Fibroblast of lung (primary cell): ENCODE data around the gene THSD7B. TPM values are rescaled to one million over a fixed set of nuclear protein-coding genes. Genes with fewer than 3 reads are reported as not detected.

Experiments
- DNase-seq, 2 donors: peaks; one replicate each; pipeline versions ENCODE4 v3.0.0 to v3.0.0-alpha.2; 2010; ENCODE audit warnings: low read depth in 2 of 2
- H2AFZ ChIP-seq: 2 replicates; pipeline ENCODE4 v1.5.1; 2012; ENCODE audit warnings: low read length, control low read depth, inconsistent platforms
- H3K27ac ChIP-seq: 2 replicates; pipeline ENCODE4 v1.5.1; 2011; ENCODE audit warnings: low read length, control low read depth; ENCODE audit not compliant: insufficient read depth
- H3K27me3 ChIP-seq: 2 replicates; pipeline ENCODE4 v1.5.1; 2011; ENCODE audit warnings: mild to moderate bottlenecking, low read length; ENCODE audit not compliant: control insufficient read depth, insufficient read depth
- H3K36me3 ChIP-seq: 2 replicates; pipeline ENCODE4 v1.5.1; 2011; ENCODE audit warnings: low read length; ENCODE audit not compliant: control insufficient read depth, insufficient read depth
- H3K4me1 ChIP-seq: 2 replicates; pipeline ENCODE4 v1.5.1; 2011; ENCODE audit warnings: low read length; ENCODE audit not compliant: control insufficient read depth, insufficient read depth; ENCODE audit errors: extremely low read depth
- H3K4me2 ChIP-seq: 2 replicates; pipeline ENCODE4 v1.5.1; 2011; ENCODE audit warnings: low read length, control low read depth; ENCODE audit not compliant: insufficient read depth; ENCODE audit errors: extremely low read depth
- H3K4me3 ChIP-seq, 4 experiments: fragments of 200-600 bp in 1 of 4; sonication (generic) in 1 of 4; replicated peaks in 1 of 4; 2 replicates each; pipeline ENCODE4 v1.5.1; 2011 to 2016; ENCODE audit warnings: low read length in 4 of 4, low read depth in 3 of 4, mild to moderate bottlenecking in 3 of 4, control low read depth in 2 of 4, inconsistent platforms in 1 of 4, mixed read lengths in 1 of 4; ENCODE audit not compliant: insufficient read depth in 1 of 4; ENCODE audit errors: control extremely low read depth in 1 of 4
- H3K79me2 ChIP-seq: 2 replicates; pipeline ENCODE4 v1.5.1; 2012; ENCODE audit warnings: mild to moderate bottlenecking, low read length, inconsistent platforms; ENCODE audit not compliant: control insufficient read depth, insufficient read depth
- H3K9ac ChIP-seq: 2 replicates; pipeline ENCODE4 v1.5.1; 2011; ENCODE audit warnings: mild to moderate bottlenecking, low read length, control low read depth; ENCODE audit not compliant: insufficient read depth
- H3K9me3 ChIP-seq: 2 replicates; pipeline ENCODE4 v1.5.1; 2012; ENCODE audit warnings: low read depth, low read length; ENCODE audit not compliant: control insufficient read depth, insufficient read depth
- H4K20me1 ChIP-seq: 2 replicates; pipeline ENCODE4 v1.5.1; 2011; ENCODE audit warnings: low read length; ENCODE audit not compliant: control insufficient read depth, insufficient read depth; ENCODE audit errors: extremely low read depth
- EZH2 ChIP-seq: IDR thresholded peaks from 2 replicates; pipeline ENCODE4 v1.5.1; 2012; ENCODE audit warnings: low read length, control low read depth, mild to moderate bottlenecking; ENCODE audit errors: missing control alignments
- polyA plus RNA-seq, 2 donors: library from polyadenylated mRNA; depleted of rRNA in 1 of 2; stranded (reverse) in 1 of 2; unstranded in 1 of 2; fragments of >200 nt; gene quantifications; 2 replicates each; pipeline ENCODE4 v1.2.1, GENCODE V29; 2011 to 2012; ENCODE audit warnings: missing spikeins in 1 of 2
- total RNA-seq: library from RNA; depleted of rRNA; stranded (reverse); fragments of >200 nt; gene quantifications from 2 replicates; pipeline ENCODE4 v1.2.1, GENCODE V29; 2014
- TF ChIP-seq, protein P1 (sequence below), 2 donors: IDR thresholded peaks in 1 of 2; conservative IDR thresholded peaks in 1 of 2; 1 replicate in 1 of 2; 2 replicates in 1 of 2; pipeline ENCODE4 v1.5.1; 2011 to 2012; ENCODE audit warnings: low read length in 2 of 2, control low read depth in 1 of 2, inconsistent platforms in 1 of 2, low read depth in 1 of 2, mild to moderate bottlenecking in 1 of 2

THSD7B gene
- total and polyA plus RNA-seq, 2 donors (not counting 1 experiment from before 2014, with no cell fraction given), result under 0.01 TPM; not detected in 1

DNA sequence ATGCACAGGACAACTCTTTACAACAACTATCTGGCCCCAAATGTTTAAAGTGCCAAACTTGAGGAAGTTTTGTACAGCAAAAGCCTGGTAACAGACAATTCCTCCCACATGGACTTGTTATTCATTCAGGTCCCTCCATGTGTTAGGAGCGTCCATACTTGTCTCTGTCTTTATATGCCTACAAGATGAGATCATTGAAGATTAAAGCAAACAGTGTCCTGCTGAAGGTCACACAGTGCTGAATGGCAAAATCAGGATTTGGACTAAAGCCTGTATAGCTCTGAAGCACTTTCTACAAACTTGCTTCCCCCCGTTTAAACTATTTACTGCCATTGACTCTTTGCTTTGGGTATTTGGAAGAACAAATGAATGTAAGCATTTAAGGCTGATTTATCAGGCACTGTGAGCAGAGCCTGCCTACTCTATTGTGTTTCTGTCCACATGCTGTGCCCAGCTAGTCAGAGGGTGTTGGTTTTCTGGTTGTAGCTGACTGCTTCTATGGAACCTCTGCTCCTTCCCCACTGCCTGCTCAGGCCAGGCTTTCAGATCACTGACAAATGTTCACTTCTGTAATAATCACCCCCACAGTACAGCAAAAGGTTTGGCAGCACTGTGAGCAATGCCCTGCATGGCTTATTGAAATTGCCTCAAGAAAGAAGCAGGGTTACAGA lies 274.3 kb downstream of the THSD7B start:
- no peaks in the 10 kb centered on the region for H4K20me1 ChIP-seq
- no peaks in the 10 kb centered on the region for H3K9me3 ChIP-seq
- no peak overlapping the region for H2AFZ ChIP-seq
- H3K79me2 ChIP-seq, result no peaks in the 10 kb centered on the region
- no peak overlapping the region for H3K27ac ChIP-seq
- no peak overlapping the region for H3K4me2 ChIP-seq
- H3K4me3 ChIP-seq, result no peak overlapping the region
- DNase-seq, result no peak
- H3K36me3 ChIP-seq, result no peaks in the 10 kb centered on the region
- TF ChIP-seq, protein P1, sequence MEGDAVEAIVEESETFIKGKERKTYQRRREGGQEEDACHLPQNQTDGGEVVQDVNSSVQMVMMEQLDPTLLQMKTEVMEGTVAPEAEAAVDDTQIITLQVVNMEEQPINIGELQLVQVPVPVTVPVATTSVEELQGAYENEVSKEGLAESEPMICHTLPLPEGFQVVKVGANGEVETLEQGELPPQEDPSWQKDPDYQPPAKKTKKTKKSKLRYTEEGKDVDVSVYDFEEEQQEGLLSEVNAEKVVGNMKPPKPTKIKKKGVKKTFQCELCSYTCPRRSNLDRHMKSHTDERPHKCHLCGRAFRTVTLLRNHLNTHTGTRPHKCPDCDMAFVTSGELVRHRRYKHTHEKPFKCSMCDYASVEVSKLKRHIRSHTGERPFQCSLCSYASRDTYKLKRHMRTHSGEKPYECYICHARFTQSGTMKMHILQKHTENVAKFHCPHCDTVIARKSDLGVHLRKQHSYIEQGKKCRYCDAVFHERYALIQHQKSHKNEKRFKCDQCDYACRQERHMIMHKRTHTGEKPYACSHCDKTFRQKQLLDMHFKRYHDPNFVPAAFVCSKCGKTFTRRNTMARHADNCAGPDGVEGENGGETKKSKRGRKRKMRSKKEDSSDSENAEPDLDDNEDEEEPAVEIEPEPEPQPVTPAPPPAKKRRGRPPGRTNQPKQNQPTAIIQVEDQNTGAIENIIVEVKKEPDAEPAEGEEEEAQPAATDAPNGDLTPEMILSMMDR (conservative IDR thresholded peaks at IDR 0.05 in 1 of 2, IDR thresholded peaks at IDR 0.05 in 1 of 2; ENCODE audit: low read depth in 1 of 2, low read length in 2 of 2), result no peak
- TF ChIP-seq EZH2, result no peak
- H3K9ac ChIP-seq, result no peak overlapping the region
- H3K27me3 ChIP-seq, result no peaks in the 10 kb centered on the region
- H3K4me1 ChIP-seq, result no peaks in the 10 kb centered on the region

DNA sequence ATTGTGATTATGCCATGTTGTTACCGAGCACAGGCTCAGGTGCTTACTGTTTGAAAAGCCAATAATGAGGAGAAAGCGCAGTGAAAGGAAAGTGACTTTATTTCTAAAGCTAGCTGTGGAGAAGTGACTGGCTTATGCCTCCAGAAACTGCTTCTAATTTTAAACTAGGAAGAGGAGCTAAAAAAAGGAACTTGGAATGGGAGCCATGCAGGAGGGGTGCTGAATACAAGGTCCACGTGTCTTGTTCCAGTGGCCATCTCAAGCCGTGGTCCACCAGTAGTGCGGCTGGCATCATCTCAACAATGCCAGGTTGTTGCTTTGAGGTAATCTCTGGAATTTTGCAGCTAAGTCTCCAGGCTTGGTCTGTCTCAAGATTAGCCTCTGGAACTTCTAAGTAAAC lies 282.0 kb downstream of the THSD7B start:
- Histone ChIP-seq H3K9ac (no peak overlapping the region), H4K20me1 (no peaks in the 10 kb centered on the region), H2AFZ (no peak overlapping the region), H3K4me2 (no peak overlapping the region), H3K4me3 (no peak overlapping the region), H3K27ac (no peak overlapping the region), H3K79me2 (no peaks in the 10 kb centered on the region), H3K4me1 (no peaks in the 10 kb centered on the region), H3K9me3 (no peaks in the 10 kb centered on the region), H3K36me3 (no peaks in the 10 kb centered on the region), H3K27me3 (no peaks in the 10 kb centered on the region)
- TF ChIP-seq EZH2, result no peak
- TF ChIP-seq, protein P1 (conservative IDR thresholded peaks at IDR 0.05 in 1 of 2, IDR thresholded peaks at IDR 0.05 in 1 of 2; ENCODE audit: low read depth in 1 of 2, low read length in 2 of 2), result no peak
- DNase-seq, result no peak

DNA sequence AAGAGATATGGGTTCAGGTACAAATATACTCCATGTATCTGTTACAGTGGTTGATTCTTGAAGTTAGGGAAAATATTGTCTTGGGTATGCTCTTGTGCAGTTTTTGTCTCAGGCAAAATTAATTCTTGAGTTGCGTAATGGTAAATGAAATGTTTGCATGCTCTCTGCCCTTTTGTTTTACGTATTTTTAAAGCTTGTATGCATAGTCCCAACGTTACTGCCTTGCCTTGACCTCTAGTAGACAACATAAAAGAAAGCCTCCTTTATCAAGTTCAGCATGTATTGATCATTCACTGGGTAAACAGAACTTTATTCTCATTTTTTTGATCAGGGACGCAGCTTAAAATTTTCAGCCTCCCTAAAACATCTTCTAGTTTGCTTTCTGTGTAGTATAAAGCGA lies 283.1 kb downstream of the THSD7B start:
- no peak for DNase-seq

More for the DNA sequence above, 283.1 kb downstream of the THSD7B start:
- TF ChIP-seq EZH2, result no peak
- TF ChIP-seq, protein P1 (conservative IDR thresholded peaks at IDR 0.05 in 1 of 2, IDR thresholded peaks at IDR 0.05 in 1 of 2; ENCODE audit: low read depth in 1 of 2, low read length in 2 of 2), result no peak
- Histone ChIP-seq H3K9me3 (no peaks in the 10 kb centered on the region), H2AFZ (no peak overlapping the region), H3K27me3 (no peaks in the 10 kb centered on the region), H3K36me3 (no peaks in the 10 kb centered on the region), H3K9ac (no peak overlapping the region), H3K79me2 (no peaks in the 10 kb centered on the region), H3K27ac (no peak overlapping the region), H3K4me1 (no peaks in the 10 kb centered on the region), H3K4me3 (no peak overlapping the region), H3K4me2 (no peak overlapping the region), H4K20me1 (no peaks in the 10 kb centered on the region)
